ENCODE data around the gene TMEM134.
A peak's percentile ranks its signal among the peaks of the same experiment; 100 is the strongest.

TMEM134 gene

DNA sequence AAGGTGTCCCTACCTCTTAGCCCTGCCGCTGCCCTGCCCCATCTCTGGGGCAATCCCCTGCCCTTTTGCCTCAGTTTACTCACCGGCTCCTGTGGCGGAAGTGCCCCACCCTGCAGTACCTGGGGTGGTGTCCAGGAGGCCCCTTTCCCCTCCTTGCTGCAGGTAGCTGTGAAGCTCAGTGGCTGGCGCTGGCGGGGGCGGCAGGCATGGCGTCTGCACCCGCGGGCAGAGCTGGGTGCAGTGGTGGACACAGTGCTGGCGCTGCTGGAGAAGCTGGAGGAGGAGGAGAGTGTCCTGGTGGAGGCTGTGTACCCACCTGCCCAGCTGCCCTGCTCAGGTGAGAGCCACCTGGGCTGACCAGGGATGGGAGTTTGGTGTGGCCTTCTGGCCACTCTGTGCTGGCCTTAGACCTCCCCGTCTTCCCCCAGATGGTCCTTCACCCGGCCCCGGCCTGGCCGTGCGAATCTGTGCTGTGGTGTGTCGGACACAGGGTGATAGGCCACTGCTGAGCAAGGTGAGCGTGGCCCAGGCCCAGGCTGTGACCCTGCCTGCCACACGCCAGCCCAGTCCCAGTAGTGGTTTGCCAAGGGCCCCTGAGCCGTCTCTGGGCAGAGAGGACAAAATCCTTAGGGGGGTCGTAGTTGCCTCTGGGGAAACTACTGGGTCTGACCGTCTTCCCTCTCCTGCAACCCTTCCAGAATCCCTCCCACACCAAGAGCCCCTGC, 49.6 kb downstream of the TMEM134 start:
- peak; percentile 33 for DNase-seq

DNA sequence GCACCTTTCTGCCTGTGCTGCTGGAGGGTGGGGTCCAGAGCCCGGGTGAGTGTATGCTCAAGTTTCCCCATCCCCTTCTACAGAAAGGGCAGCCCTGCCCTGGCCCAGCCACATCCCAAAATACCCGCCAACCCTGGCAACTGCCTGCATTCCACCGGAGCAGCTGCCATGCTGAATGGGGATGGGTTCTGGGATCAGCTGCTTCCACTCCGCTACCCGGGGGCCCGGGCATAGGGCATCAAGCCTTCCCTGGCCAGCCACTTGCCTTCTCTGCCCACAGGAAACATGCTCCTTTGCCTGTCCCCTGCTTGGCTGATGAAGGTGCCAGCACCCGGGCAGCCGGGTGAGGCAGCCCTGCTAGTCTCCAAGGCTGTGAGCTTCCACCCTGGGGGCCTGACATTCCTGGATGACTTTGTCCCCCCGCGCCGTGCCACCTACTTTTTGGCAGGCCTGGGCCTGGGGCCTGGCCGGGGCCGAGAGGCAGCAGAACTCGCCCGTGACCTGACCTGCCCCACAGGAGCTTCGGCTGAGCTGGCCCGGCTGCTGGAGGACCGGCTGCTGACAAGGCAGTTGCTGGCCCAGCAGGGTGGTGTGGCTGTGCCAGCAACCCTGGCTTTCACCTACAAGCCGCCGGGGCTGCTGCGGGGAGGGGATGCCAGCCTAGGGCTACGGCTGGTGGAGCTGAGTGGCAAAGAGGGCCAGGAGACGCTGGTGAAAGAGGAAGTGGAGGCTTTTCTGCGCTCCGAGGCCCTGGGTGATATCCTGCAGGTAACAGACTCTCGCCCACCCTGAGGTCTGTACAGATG, 50.4 kb downstream of the TMEM134 start:
- DNase-seq: peak; percentile 52

DNA sequence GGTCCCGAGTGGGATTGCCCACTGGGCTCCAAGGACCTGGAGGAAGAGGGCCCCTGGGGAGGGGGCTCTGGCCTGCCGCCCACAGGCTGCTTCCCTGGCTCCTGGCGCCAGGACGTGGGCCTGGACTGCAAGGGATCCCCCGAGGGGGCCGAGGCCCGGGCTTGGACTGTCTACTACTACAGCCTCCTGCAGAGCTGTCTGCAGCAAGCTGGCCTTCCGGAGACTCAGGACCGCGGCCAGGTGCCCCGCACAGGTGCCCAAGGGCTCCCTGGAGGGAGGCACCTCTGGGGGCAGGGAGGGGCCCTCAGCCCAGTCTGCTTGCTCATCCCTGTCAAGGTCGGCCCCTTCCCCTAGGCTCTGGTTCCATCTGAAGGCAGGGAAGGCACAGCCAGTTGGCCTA, 51.6 kb downstream of the TMEM134 start:
- no peak for DNase-seq

DNA sequence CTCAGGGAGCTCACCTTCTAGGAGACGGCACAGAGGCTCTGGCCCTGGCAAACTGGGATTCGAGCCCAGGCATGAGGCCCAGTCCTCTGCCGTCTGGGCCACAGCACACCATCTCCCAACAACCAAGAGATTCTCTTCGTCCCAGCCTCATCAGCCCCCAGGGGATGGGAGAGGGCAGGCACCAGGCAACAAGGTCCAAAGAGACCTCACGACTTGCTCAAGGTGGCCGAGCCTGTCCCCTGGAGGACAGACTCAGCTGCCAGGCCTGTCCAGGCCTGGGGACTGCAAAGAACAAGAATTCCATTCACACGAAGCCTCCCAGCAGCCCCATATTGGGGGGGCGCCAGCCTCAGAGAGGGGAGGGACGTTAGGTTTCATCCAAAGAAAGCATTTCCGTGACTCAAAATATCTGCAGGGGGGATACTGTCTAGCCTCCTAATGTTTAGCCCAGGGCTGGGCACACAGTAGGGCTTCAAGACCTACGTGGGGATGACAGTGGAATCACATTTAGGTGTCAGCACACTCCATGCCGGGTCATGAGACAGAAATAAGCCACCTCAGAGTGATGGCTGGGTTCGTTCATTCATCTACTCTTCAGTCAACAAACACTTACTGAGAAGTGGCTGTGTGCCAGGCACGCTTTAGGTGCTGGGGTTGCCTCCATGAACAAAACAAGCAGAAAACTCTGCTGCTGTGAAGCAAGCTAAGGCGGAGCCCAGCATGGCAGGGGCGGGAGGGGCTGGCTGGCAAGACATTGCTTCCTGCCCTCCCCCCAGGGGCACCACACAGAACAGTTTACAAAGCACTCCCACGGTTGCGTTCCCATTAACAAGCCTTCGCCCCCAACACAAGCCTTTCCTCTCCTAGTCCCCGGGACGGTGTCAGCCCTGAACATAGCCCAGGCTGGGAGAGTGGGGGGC, 52.4 kb downstream of the TMEM134 start:
- DNase-seq: peak; percentile 66

DNA sequence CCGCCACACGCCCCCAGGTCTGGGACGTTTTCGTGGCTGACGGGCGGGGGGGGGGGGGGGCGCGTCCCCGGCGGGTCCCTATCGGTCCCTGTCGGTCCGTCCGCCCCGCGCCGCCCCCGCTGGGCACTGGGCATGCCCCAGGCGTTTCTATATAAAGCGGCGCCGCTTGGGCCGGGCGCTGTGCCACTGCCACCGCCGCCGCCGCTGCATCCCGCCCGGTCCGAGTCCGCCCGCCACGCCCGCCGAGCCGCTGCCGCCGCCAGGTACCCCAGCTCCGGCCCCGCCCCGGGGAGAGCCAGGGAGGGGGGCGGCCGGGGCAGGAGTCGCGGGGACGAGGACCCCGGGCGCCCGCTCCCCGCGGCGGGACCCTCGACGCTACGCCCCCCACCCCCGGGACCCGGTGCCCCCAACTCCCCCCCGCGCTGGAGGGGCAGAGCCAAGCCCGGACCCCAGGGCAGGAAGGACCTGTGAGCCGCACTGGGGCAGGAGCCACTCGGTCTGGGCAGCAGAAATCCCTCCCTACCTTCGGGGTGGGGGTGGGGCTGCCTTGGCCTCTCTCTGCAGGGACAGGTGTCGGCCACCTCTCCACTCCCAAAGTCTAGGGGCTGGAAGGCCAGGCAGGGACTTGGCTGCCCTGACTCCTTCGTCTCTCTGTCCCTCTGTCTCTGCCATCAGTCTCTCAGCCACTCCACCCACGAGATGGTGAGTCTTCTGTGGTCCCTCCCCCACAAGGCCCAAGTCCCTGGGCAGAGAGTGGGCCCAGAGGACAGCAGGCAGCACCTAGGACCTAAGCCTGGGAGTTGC, 53.3 kb downstream of the TMEM134 start, which contains the start of gene CARNS1:
Gene CARNS1 (plus strand): TSS at position 178 of the 804 bp plus-strand sequence. CDS start 522 bp downstream, at position 700.
- DNase-seq: no peak

DNA sequence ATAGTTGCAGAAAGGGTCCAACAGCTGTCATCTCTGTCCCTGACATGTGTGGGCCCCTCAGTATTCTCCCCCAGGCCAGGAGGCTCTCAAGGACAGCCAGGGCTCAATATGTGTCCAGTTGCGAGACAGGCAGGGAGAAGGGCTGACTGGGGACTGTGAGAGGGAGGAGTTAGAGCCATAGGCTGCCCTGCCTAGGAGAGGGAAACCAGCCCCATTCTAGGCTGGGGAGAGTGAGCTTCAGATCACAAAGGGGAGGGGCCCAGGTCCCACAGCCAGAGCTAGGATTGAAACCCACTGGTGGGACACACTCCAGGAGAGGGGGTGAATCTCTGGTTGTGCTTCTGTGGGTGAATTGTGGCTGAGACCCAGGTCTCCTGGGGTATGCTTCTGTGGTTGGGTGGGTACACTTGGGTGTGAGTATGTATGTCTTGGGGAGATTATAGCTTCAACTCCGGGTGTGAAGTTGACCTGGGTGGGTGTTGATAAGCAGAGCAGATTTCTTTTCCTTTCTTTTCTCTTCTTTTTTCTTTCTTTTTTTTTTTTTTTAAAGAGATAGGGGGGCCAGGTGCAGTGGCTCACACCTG, 55.7 kb downstream of the TMEM134 start:
- DNase-seq: no peak

DNA sequence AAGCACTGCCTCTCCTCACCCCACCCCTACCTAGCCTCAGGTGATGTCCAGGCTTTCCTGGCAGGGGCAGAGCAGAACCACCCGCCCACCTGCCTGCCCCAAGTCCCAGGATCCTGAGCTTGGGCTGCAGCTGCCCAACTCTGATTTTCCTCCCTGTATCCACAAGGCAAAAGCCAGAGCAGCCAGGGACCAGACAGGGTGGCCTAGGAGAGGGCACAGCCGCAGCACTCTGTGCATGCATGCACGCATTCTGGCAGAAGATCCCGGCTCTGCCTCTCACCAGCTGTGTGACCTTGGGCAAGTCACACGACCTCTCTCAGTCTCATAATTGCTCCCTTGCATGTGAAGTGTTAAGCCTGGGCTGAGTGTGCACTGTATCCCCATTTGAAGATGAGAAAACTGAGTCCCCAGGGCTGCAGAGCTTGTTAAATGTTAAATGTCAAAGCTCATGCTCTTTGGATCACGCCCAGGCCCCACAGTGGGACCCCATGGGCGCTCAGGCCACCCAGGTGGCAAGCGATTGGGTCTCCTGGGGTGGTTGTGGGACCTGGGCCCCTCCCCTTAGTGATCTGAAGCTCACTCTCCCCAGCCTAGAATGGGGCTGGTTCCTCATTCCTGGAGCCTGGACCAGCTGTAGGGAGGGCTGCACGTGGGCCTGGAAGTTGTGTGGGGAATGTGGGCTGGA, 56.4 kb downstream of the TMEM134 start:
- DNase-seq: no peak

DNA sequence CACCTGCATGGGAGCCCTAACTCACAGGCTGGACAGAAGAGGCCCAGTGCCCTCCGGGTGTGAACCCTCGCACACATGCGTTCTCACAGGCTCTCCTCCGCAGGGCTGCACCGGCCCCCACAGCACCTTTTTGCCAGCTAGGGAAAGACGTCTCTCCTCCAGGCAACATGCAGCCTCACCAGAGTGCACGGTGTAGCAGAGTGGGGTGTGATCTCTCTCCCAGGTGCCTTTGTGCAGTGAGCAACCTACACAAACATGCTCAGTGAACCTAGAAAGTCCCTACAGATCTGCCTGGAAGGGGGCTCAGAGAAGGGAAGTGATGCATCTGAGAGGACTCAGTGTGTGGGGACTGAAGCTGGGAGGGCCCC, 57.3 kb downstream of the TMEM134 start:
- DNase-seq: no peak

All from stimulated activated CD8-positive, alpha-beta memory T cell treated with anti-CD3 and anti-CD28 coated beads, Interleukin-4, amount 100 ng/mL, for 48 hours (primary cell).